GM12891 (cell line): ENCODE results near the gene ZBTB46.

Experiments
- PAX5 ChIP-seq: IDR thresholded peaks from 2 replicates; pipeline ENCODE4 v1.6.1; 2011; ENCODE audit warnings: low read length, moderate library complexity, mild to moderate bottlenecking; ENCODE audit not compliant: insufficient read depth, severe bottlenecking
- POLR2A ChIP-seq: IDR thresholded peaks from 2 replicates; pipeline ENCODE4 v1.6.1; 2011; ENCODE audit warnings: low read depth, low read length, control low read depth

DNA sequence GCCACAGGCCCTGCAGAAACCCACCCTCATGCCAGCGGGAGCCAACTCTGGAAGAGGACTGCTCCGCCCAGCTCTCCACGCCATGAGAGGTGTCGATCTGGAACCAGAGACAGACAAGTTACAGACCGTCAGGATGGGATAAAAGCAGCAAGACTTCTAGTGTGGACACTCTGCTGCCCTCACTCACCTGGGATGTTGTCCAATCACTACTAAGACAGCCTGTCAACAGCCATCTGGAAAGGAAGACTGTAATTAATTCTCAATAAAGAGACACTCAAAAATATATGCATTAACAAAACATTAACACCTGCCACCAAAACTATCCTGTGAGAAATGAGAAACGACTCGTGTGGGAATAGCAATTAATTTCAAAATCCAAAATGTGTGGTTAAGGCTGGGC, 63.2 kb downstream of the ZBTB46 start:
- TF ChIP-seq POLR2A (no peak), PAX5 (no peak)
